Suprapubic skin (tissue), 4 donors: ENCODE measurements around the gene PDZRN3.

Source experiments
- CTCF ChIP-seq, 2 donors: fragments of 200-600 bp in 1 of 2; fragments of 450-650 bp in 1 of 2; sonication (generic) in 1 of 2; IDR thresholded peaks; one replicate each; pipeline ENCODE4 v1.5.1; 2016 to 2019; ENCODE audit warnings: antibody characterized with exemption in 2 of 2, mild to moderate bottlenecking in 1 of 2, moderate library complexity in 1 of 2
- EP300 ChIP-seq: sonication (generic); formaldehyde crosslinking; IDR thresholded peaks from one replicate; pipeline ENCODE4 v1.6.1; 2017; ENCODE audit warnings: antibody characterized with exemption
- POLR2A ChIP-seq, 2 donors: fragments of 450-650 bp; IDR thresholded peaks; one replicate each; pipeline ENCODE4 v1.6.1; 2017; ENCODE audit warnings: antibody characterized with exemption in 2 of 2, mild to moderate bottlenecking in 2 of 2, moderate library complexity in 2 of 2
- POLR2AphosphoS5 ChIP-seq, 3 donors: sonication (generic); formaldehyde crosslinking; IDR thresholded peaks; one replicate each; pipeline ENCODE4 v1.6.1; 2017; ENCODE audit warnings: antibody characterized with exemption in 3 of 3

GRCh38 chr3:73621388-73621787 lies 3.4 kb downstream of the PDZRN3 start:
- TF ChIP-seq CTCF (IDR thresholded peaks at IDR 0.05) = no peak
- TF ChIP-seq EP300 = no peak
- no peak for TF ChIP-seq POLR2A (IDR thresholded peaks at IDR 0.05)
- TF ChIP-seq POLR2AphosphoS5 (IDR thresholded peaks at IDR 0.05) = no peak
